Calu3 (cell line): Measurements from ENCODE around the gene ADORA2B. TPM values are rescaled to one million over a fixed set of nuclear protein-coding genes. Genes with fewer than 3 reads are reported as not detected.

ENCODE experiments used
- BruUV-seq: library from RNA; stranded (reverse); fragments of 400-500 nt; replicated peaks from 2 replicates; lab custom pipeline; 2021; lab: Mats Ljungman, UMichigan
- CTCF ChIA-PET: fragments of 300-600 bp; sonication (Branson Sonifier 250); formaldehyde crosslinking; loops from one replicate; lab custom pipeline; 2022; ENCODE audit warnings: antibody characterized with exemption; lab: Charles Lee
- DNase-seq: peaks from one replicate; pipeline ENCODE4 v3.0.0; 2022
- H3K27ac Mint-ChIP-seq: one replicate; pipeline ENCODE4 v1.8.0; 2022; ENCODE audit warnings: mixed read lengths; ENCODE audit not compliant: unreplicated experiment
- H3K27me3 Mint-ChIP-seq: one replicate; pipeline ENCODE4 v1.8.0; 2022; ENCODE audit warnings: mixed read lengths; ENCODE audit not compliant: unreplicated experiment
- H3K36me3 Mint-ChIP-seq: one replicate; pipeline ENCODE4 v1.8.0; 2022; ENCODE audit warnings: mild to moderate bottlenecking, moderate library complexity, mixed read lengths; ENCODE audit not compliant: insufficient read depth, unreplicated experiment
- H3K4me1 Mint-ChIP-seq: one replicate; pipeline ENCODE4 v1.8.0; 2022; ENCODE audit warnings: mild to moderate bottlenecking, low read depth, mixed read lengths; ENCODE audit not compliant: unreplicated experiment
- H3K4me3 Mint-ChIP-seq: one replicate; pipeline ENCODE4 v1.8.0; 2022; ENCODE audit warnings: mild to moderate bottlenecking, low read depth, moderate library complexity, mixed read lengths; ENCODE audit not compliant: unreplicated experiment
- H3K9me3 Mint-ChIP-seq: one replicate; pipeline ENCODE4 v1.8.0; 2022; ENCODE audit warnings: low read depth, mixed read lengths; ENCODE audit not compliant: unreplicated experiment
- intact Hi-C: fragments of 100-400 bp; cut with micrococcal nuclease; formaldehyde crosslinking; loops from one replicate; pipeline ENCODE4 v1.10.0; 2022; ENCODE audit not compliant: unreplicated experiment
- total RNA-seq: library from RNA; stranded (reverse); gene quantifications from 2 replicates; pipeline ENCODE4 v1.2.3, GENCODE V29; 2022
- TF ChIP-seq, protein P1 (sequence below): fragments of 200-600 bp; IDR thresholded peaks from one replicate; pipeline ENCODE4 v1.8.0; 2022; ENCODE audit warnings: antibody characterized with exemption; ENCODE audit not compliant: unreplicated experiment

The ADORA2B gene
- total RNA-seq, 1 experiment from 2014 or later: 12.6 TPM

DNA sequence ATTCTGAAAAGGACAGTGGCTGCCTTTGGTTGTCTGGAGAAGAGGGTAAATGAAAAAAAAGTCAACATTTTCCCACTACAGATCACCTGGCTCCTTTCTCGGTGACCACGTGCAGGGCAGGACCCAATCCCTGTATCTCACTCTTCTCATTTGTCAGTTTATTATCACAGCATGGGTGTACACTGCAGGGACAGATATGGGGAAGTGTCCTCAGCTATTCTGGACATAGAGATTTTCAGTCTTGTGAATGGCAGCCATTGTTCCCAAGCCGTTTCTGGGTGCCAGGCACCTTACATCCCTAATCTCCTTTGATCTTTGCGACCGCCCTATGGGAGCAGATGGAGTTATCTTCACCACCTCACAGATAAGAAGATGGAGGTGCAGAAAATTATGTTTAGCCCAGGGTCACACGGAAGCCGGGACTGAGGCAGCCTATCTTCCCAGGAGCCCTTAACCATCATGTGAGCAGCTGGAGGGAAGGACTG lies 7.2 kb downstream of the ADORA2B start:
- Mint-ChIP-seq H3K4me3 (no peak overlapping the region), H3K27me3 (no peaks in the 10 kb centered on the region), H3K9me3 (no peaks in the 10 kb centered on the region), H3K27ac (no peak overlapping the region), H3K4me1 (peaks cover 33% of the 10 kb centered on the region), H3K36me3 (peaks cover 50% of the 10 kb centered on the region)
- TF ChIP-seq, protein P1, sequence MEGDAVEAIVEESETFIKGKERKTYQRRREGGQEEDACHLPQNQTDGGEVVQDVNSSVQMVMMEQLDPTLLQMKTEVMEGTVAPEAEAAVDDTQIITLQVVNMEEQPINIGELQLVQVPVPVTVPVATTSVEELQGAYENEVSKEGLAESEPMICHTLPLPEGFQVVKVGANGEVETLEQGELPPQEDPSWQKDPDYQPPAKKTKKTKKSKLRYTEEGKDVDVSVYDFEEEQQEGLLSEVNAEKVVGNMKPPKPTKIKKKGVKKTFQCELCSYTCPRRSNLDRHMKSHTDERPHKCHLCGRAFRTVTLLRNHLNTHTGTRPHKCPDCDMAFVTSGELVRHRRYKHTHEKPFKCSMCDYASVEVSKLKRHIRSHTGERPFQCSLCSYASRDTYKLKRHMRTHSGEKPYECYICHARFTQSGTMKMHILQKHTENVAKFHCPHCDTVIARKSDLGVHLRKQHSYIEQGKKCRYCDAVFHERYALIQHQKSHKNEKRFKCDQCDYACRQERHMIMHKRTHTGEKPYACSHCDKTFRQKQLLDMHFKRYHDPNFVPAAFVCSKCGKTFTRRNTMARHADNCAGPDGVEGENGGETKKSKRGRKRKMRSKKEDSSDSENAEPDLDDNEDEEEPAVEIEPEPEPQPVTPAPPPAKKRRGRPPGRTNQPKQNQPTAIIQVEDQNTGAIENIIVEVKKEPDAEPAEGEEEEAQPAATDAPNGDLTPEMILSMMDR: no peak
- no peak for DNase-seq
- CTCF ChIA-PET: no interaction called here
- intact Hi-C loops: no loop called here
- no TSS peak for BruUV-seq

DNA sequence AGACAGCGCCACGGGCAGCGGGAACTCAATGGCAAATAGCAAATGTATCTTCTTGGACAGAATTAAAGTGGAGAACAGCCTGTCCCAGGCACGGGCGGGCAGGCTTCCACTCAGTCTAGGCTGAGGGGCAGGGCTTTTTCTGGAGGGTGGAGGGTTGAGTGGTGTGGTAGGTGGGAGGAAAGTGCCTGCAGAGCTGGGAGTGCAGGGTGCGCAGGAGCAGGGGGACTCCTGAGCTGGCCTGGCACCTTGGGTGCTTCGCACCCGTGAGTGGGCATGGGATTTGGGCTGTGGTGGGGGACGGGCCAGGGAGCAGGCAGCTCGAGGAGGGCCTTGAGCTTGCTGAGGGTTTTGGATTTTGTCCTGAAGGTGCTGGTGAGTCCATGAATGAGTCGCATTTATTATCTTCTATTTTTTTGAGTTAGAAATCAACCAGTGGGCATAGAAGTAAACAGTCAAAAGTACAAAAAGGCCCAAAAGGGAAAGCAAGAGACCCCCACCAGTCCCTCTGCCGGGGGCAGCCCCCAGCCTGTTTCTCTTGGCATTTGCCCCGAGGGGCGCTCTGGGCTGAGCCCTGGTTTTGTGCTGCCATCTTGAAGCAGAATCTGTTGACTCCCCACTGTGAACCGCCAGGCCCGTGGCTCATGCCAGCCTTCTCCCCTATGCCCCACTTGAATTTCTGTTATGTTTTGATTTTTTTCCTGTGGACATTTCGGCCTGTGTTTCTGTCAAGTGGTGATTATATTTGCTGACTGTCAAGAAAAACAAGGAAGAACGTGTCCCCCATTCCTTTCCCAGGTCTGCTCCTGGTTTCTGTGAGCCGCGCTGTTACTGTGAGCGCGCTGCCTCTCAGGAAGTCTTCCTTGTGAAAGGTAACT lies 8.2 kb downstream of the ADORA2B start:
- Mint-ChIP-seq H3K4me1 (peaks cover 43% of the 10 kb centered on the region), H3K36me3 (peaks cover 48% of the 10 kb centered on the region), H3K27me3 (no peaks in the 10 kb centered on the region), H3K9me3 (no peaks in the 10 kb centered on the region), H3K27ac (no peak overlapping the region), H3K4me3 (no peak overlapping the region)
- CTCF ChIA-PET: interaction anchor here (1.1 kb wide), 1 partner anchor 8 kb away, joined by 6 read pairs; the partner anchor contains the start of gene ADORA2B
- TF ChIP-seq, protein P1: no peak
- intact Hi-C loops: no loop called here
- no peak for DNase-seq
- no TSS peak for BruUV-seq

DNA sequence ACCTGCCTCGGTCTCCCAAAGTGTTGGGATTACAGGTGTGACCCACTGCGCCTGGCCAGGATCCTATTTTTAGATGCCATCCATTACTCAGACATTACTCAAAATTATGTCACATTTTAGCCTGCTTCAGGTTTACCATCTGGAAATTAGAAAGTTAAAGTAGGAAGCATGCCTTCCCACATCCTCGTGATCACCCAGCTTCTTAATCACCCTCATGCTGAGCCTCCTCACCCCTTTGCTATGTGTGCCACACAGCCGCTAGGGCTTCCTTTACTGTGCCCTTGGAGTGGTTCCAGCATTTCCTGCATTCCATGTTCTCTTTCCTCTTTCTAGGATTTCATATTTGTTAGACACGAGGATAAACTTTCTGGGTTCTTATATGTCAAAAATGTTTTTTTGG lies 9.3 kb downstream of the ADORA2B start:
- peaks cover 59% of the 10 kb centered on the region for H3K36me3 Mint-ChIP-seq
- BruUV-seq: no TSS peak
- TF ChIP-seq, protein P1: no peak

DNA sequence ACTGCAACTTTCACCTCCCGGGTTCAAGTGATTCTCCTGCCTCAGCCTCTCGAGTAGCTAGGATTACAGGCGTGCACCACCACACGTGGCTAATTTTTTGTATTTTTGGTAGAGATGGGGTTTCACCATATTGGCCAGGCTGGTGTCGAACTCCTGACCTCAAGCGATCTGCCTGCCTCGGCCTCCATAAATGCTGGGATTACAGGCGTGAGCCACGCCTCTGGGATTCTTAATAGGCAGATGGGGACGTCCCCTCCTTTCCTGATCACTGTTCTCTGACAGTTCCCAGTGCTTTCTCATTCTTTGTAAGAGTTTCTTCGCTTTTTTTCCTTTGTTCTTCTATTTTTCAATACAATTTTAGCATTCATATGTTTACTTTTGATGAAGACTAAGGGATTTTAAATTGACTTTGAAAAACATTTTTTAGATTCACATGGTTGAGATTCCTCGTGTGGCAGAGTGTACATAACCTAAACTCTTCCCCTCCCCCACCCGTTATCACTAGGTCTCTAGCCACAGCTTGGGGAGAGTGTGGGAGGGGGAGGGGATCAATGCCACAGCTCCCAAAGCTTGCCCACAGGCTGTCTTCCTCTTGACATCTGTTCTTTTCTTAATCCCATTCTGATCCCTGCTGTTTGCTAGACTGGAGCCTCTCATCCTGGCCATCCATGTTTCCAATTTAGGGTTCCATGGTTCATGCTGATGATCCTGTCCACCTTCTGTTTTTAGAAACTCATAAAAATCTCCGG lies 11.0 kb downstream of the ADORA2B start:
- Mint-ChIP-seq H3K9me3 (no peaks in the 10 kb centered on the region), H3K27me3 (no peaks in the 10 kb centered on the region), H3K4me3 (no peak overlapping the region), H3K36me3 (peaks cover 54% of the 10 kb centered on the region), H3K27ac (peak overlapping the region; percentile 88), H3K4me1 (peaks cover 45% of the 10 kb centered on the region)
- CTCF ChIA-PET: no interaction called here
- no TSS peak for BruUV-seq
- DNase-seq: no peak
- TF ChIP-seq, protein P1: no peak
- intact Hi-C loops: no loop called here

More for the DNA sequence above, 9.3 kb downstream of the ADORA2B start:
- H3K27me3 Mint-ChIP-seq: no peaks in the 10 kb centered on the region
- CTCF ChIA-PET: interaction anchor here (1.1 kb wide), 1 partner anchor 9 kb away, joined by 6 read pairs; the partner anchor contains the start of gene ADORA2B
- H3K4me3 Mint-ChIP-seq: no peak overlapping the region
- H3K4me1 Mint-ChIP-seq: peaks cover 54% of the 10 kb centered on the region
- peak overlapping the region; percentile 69 for H3K27ac Mint-ChIP-seq
- no peaks in the 10 kb centered on the region for H3K9me3 Mint-ChIP-seq
- peak; percentile 65 for DNase-seq
- intact Hi-C loops: no loop called here
